ENCODE data around the gene USP54. TPM values are rescaled to one million over a fixed set of nuclear protein-coding genes. Genes with fewer than 3 reads are reported as not detected.

Gene USP54
- total RNA-seq, 1 experiment from 2014 or later: 37.9 TPM

GRCh38 chr10:73448384-73448783 is 142.8 kb downstream of the USP54 start:
- Histone ChIP-seq H3K27ac (ENCODE audit: insufficient read length, low read depth, low read length) (no peak overlapping the region), H3K23ac (ENCODE audit: insufficient read length, low read depth, low read length) (no peak overlapping the region), H4K20me1 (ENCODE audit: control insufficient read depth, insufficient read depth, insufficient read length) (no peaks in the 10 kb centered on the region), H3K79me2 (ENCODE audit: insufficient read depth, low read length) (no peaks in the 10 kb centered on the region), H3K14ac (ENCODE audit: insufficient read depth, low read length) (no peak overlapping the region), H3K4ac (ENCODE audit: low read depth, low read length) (no peak overlapping the region), H3K9ac (ENCODE audit: extremely low read depth, insufficient read length, low read length) (no peak overlapping the region), H2AFZ (ENCODE audit: low read length) (no peak overlapping the region), H2BK12ac (ENCODE audit: insufficient read length, low read depth, low read length) (no peak overlapping the region), H4K8ac (replicated peaks; ENCODE audit: insufficient read length, low read depth, low read length) (no peak overlapping the region), H2BK120ac (ENCODE audit: low read depth, low read length, poor library complexity, severe bottlenecking) (no peak overlapping the region), H3K4me2 (ENCODE audit: insufficient read depth, insufficient read length, low read length) (no peak overlapping the region), H2BK15ac (ENCODE audit: low read depth, low read length) (no peak overlapping the region), H3K4me1 (ENCODE audit: insufficient read depth, low read length) (no peaks in the 10 kb centered on the region), H2AK5ac (ENCODE audit: insufficient read length, low read length) (no peak overlapping the region), H4K5ac (ENCODE audit: insufficient read length, low read depth, low read length) (no peak overlapping the region), H3K18ac (ENCODE audit: insufficient read length, low read depth, low read length) (no peak overlapping the region), H3K56ac (ENCODE audit: insufficient read length, low read depth, low read length) (no peak overlapping the region), H2BK20ac (ENCODE audit: low read depth, low read length, poor library complexity, severe bottlenecking) (no peak overlapping the region), H2BK5ac (ENCODE audit: insufficient read length, low read length) (no peak overlapping the region), H3K27me3 (ENCODE audit: insufficient read depth, low read length) (no peaks in the 10 kb centered on the region), H3K79me1 (ENCODE audit: insufficient read depth, low read depth, low read length, poor library complexity, severe bottlenecking) (no peaks in the 10 kb centered on the region), H3K23me2 (ENCODE audit: insufficient read length, low read depth, low read length, poor library complexity, severe bottlenecking) (no peaks in the 10 kb centered on the region), H3T11ph (ENCODE audit: low read length) (no peak overlapping the region), H4K91ac (ENCODE audit: insufficient read length, low read depth, low read length) (no peak overlapping the region), H3K9me3 (ENCODE audit: control insufficient read depth, low read depth, low read length) (no peaks in the 10 kb centered on the region)
- Mint-ChIP-seq H3K27me3 (ENCODE audit: low read depth) (no peaks in the 10 kb centered on the region), H3K36me3 (ENCODE audit: insufficient read depth in 1 of 3, low read depth in 3 of 3) (peaks cover 0 to 21% (median 8%) of the 10 kb centered on the region in 3 experiments; a peak in 6 of 7 replicates), H3K4me1 (no peaks in the 10 kb centered on the region), H3K27ac (no peak overlapping the region), H3K4me3 (no peak overlapping the region), H3K9me3 (no peaks in the 10 kb centered on the region)
- no peak for TF ChIP-seq CTCF (conservative IDR thresholded peaks at IDR 0.05)
- DNase-seq: no peak
- no CpG with 5 or more reads among the region's 1 CpG for WGBS (ENCODE audit: extremely low coverage, insufficient read length, low lambda C conversion rate)

Other genes with a start within 250 kb of the USP54 start
- 0.24 and 0.26 TPM in 2 replicates for gene CFAP70, start 232.5 kb downstream of the USP54 start, total RNA-seq (2021)
- 77.6 and 84.6 TPM in 2 replicates for gene ANXA7, start 177.3 kb downstream of the USP54 start, total RNA-seq (2021)
- 1.4 and 1.9 TPM in 2 replicates for gene MSS51, start 157.8 kb downstream of the USP54 start, total RNA-seq (2021)
- 37.2 and 37.3 TPM in 2 replicates for gene PPP3CB, start 95.3 kb downstream of the USP54 start, total RNA-seq (2021)
- 1.5 and 2.4 TPM in 2 replicates for gene MYOZ1, start 50.1 kb upstream of the USP54 start, total RNA-seq (2021)
- gene SYNPO2L, start 64.7 kb upstream of the USP54 start, total RNA-seq (2021): 0.11 TPM in 1 of 2 replicates, not detected in the other
- 5.2 and 5.5 TPM in 2 replicates for gene AGAP5, start 106.8 kb upstream of the USP54 start, total RNA-seq (2021)
- gene SEC24C, start 153.0 kb upstream of the USP54 start, total RNA-seq (2021): 62.4 and 63.0 TPM in 2 replicates
- gene CHCHD1, start 190.7 kb upstream of the USP54 start, total RNA-seq (2021): 41.1 and 45.9 TPM in 2 replicates
- gene ZSWIM8, start 194.3 kb upstream of the USP54 start, total RNA-seq (2021): 41.0 and 44.3 TPM in 2 replicates
- gene NDST2, start 220.3 kb upstream of the USP54 start, total RNA-seq (2021): 22.0 and 22.9 TPM in 2 replicates

All from H9 (cell line).